H54 (cell line): ENCODE data around the gene CASP14.
A peak's percentile ranks its signal among the peaks of the same experiment; 100 is the strongest.
"Not testable (repeated sequence)": the region's sequence is repeated elsewhere in the genome, so short reads cannot be mapped to it uniquely, and the experiment has no call there.

Experiments used
- DNase-seq: peaks from one replicate; pipeline ENCODE4 v3.0.0; 2011; ENCODE audit warnings: low spot score, mixed read lengths; ENCODE audit not compliant: insufficient read length
- FAIRE-seq: peaks from 3 replicates; lab custom pipeline; 2011; peaks lifted over from hg19 to GRCh38; lab: Jason Lieb, UNC
- POLR2A ChIP-seq: IDR thresholded peaks from 2 replicates; pipeline ENCODE4 v1.6.1; 2011; ENCODE audit warnings: low read depth, mild to moderate bottlenecking, low read length

CASP14 gene

GRCh38 chr19:15048885-15049541 lies at the start of gene CASP14:
TSS of gene CASP14 (plus strand) at chr19:15049480. CDS start at chr19:15052252, 2,772 bp downstream.
- DNase-seq (no peak), FAIRE-seq (no peak)
- no peak for TF ChIP-seq POLR2A

GRCh38 chr19:15008308-15008707 lies 41.0 kb upstream of the CASP14 start:
- FAIRE-seq (no peak), DNase-seq (no peak)
- no peak for TF ChIP-seq POLR2A

GRCh38 chr19:15010501-15011300 lies 38.6 kb upstream of the CASP14 start:
- DNase-seq (no peak), FAIRE-seq (no peak)
- no peak for TF ChIP-seq POLR2A

GRCh38 chr19:15014579-15014978 lies 34.7 kb upstream of the CASP14 start:
- DNase-seq = no peak
- no peak for FAIRE-seq
- TF ChIP-seq POLR2A = no peak

GRCh38 chr19:15015946-15016542 lies 33.2 kb upstream of the CASP14 start:
- TF ChIP-seq POLR2A = no peak
- no peak for FAIRE-seq
- DNase-seq = peak; percentile 39

- FAIRE-seq, DNase-seq: not testable (repeated sequence)
These were observed 30.4 kb upstream of the CASP14 start for GRCh38 chr19:15018836-15019235.

- TF ChIP-seq POLR2A = no peak
- no peak for FAIRE-seq
- DNase-seq = no peak
These were observed 27.8 kb upstream of the CASP14 start for GRCh38 chr19:15021286-15022007.

- TF ChIP-seq POLR2A = no peak
- FAIRE-seq (no peak), DNase-seq (no peak)
These were observed 26.5 kb upstream of the CASP14 start for GRCh38 chr19:15022752-15023151.

- no peak for TF ChIP-seq POLR2A
- peak; percentile 50 for DNase-seq
- peak; percentile 53 for FAIRE-seq
These were observed 24.1 kb upstream of the CASP14 start for GRCh38 chr19:15025217-15025616.

GRCh38 chr19:15028490-15028889 lies 20.8 kb upstream of the CASP14 start:
- no peak for TF ChIP-seq POLR2A
- no peak for DNase-seq
- no peak for FAIRE-seq

- FAIRE-seq (no peak), DNase-seq (no peak)
- no peak for TF ChIP-seq POLR2A
These were observed 17.6 kb upstream of the CASP14 start for GRCh38 chr19:15031675-15032074.

- FAIRE-seq = no peak
- DNase-seq = no peak
- TF ChIP-seq POLR2A = no peak
These were observed 13.4 kb upstream of the CASP14 start for GRCh38 chr19:15035795-15036311.

GRCh38 chr19:15037586-15037985 lies 11.7 kb upstream of the CASP14 start:
- FAIRE-seq (no peak), DNase-seq (no peak)
- no peak for TF ChIP-seq POLR2A
